HepG2 (cell line): ENCODE results near the gene ARAP1. TPM values are rescaled to one million over a fixed set of nuclear protein-coding genes. Genes with fewer than 3 reads are reported as not detected.

Source experiments
- ASH2L ChIP-seq: fragments of 300-600, 200-600 bp; sonication (generic); IDR thresholded peaks from 2 replicates; pipeline ENCODE4 v1.7.0; 2017; ENCODE audit warnings: low read depth, mild to moderate bottlenecking, moderate library complexity, mixed read lengths, low read length; ENCODE audit not compliant: insufficient read length
- ATRX ChIP-seq: sonication (generic); formaldehyde crosslinking; IDR thresholded peaks from 2 replicates; pipeline ENCODE4 v1.4.0; 2020; ENCODE audit warnings: missing genetic modification reagents, borderline replicate concordance
- DNMT1 ChIP-seq: sonication (generic); formaldehyde crosslinking; IDR thresholded peaks from 2 replicates; pipeline ENCODE4 v1.5.1; 2020; ENCODE audit warnings: mild to moderate bottlenecking, missing genetic modification reagents
- FOXK2 ChIP-seq: fragments of 450-650 bp; IDR thresholded peaks from 2 replicates; pipeline ENCODE4 v1.6.1; 2016
- HCFC1 ChIP-seq: fragments of 150-350 bp; IDR thresholded peaks from 2 replicates; pipeline ENCODE4 v1.6.1; 2014; ENCODE audit warnings: low read depth, low read length
- KAT8 ChIP-seq: IDR thresholded peaks from 2 replicates; pipeline ENCODE4 v1.6.1; 2016; ENCODE audit warnings: missing genetic modification reagents, missing compliant biosample characterization
- MAX ChIP-seq: IDR thresholded peaks from 2 replicates; pipeline ENCODE4 v1.6.1; 2012; ENCODE audit warnings: inconsistent platforms
- NFE2L1 ChIP-seq: sonication (generic); formaldehyde crosslinking; IDR thresholded peaks from 2 replicates; pipeline ENCODE4 v1.4.0; 2020; ENCODE audit warnings: missing genetic modification reagents, mild to moderate bottlenecking, borderline replicate concordance
- PCBP2 ChIP-seq: fragments of 200-400 bp; formaldehyde crosslinking; optimal IDR thresholded peaks from 2 replicates; pipeline ENCODE3; 2018; ENCODE audit warnings: low read length, low read depth; ENCODE audit not compliant: poor library complexity, severe bottlenecking
- RCOR2 ChIP-seq: IDR thresholded peaks from 2 replicates; pipeline ENCODE4 v1.6.1; 2016; ENCODE audit warnings: missing biosample characterization, missing genetic modification reagents
- SYNCRIP ChIP-seq: fragments of 200-400 bp; formaldehyde crosslinking; IDR thresholded peaks from 2 replicates; pipeline ENCODE4 v1.6.1; 2018; ENCODE audit warnings: mild to moderate bottlenecking, low read depth, low read length; ENCODE audit not compliant: insufficient read depth
- ZC3H13 ChIP-seq: sonication (generic); formaldehyde crosslinking; IDR thresholded peaks from 2 replicates; pipeline ENCODE4 v1.8.1; 2023; ENCODE audit warnings: mild to moderate bottlenecking, missing genetic modification reagents, moderate library complexity
- ZNF264 ChIP-seq: sonication (generic); formaldehyde crosslinking; IDR thresholded peaks from 2 replicates; pipeline ENCODE4 v1.4.0; 2020; ENCODE audit warnings: missing genetic modification reagents
- ZNF570 ChIP-seq: sonication (generic); formaldehyde crosslinking; IDR thresholded peaks from 2 replicates; pipeline ENCODE4 v1.4.0; 2020; ENCODE audit warnings: mild to moderate bottlenecking, missing genetic modification reagents, borderline replicate concordance
- ZSCAN29 ChIP-seq: sonication (generic); formaldehyde crosslinking; conservative IDR thresholded peaks from 2 replicates; pipeline ENCODE4 v1.4.0; 2020; ENCODE audit warnings: mild to moderate bottlenecking, missing genetic modification reagents
- polyA plus RNA-seq, 8 experiments: library from polyadenylated mRNA; depleted of rRNA in 3 of 8; stranded (reverse) in 7 of 8; unstranded in 1 of 8; fragments of >200 nt; fragmentation: Illumina TruSeq in 4 of 8; extraction: Trizol in 4 of 8; gene quantifications; 2 replicates each; pipeline versions ENCODE4 v1.2.1 to v1.2.3, GENCODE V29; 2011 to 2016; ENCODE audit warnings: low read depth in 4 of 8, missing spikeins in 1 of 8, mixed read lengths in 1 of 8; ENCODE audit not compliant: insufficient read depth in 1 of 8
- total RNA-seq, 5 experiments: library from RNA; depleted of rRNA; stranded (reverse); fragments of >200 nt; fragmentation: Illumina TruSeq; extraction: Trizol; gene quantifications; 2 replicates each; pipeline ENCODE4 v1.2.3, GENCODE V29; 2016; ENCODE audit warnings: low read depth in 1 of 5
- TF ChIP-seq, protein P1 (sequence below), 2 experiments: sonication (generic) in 1 of 2; formaldehyde crosslinking in 1 of 2; IDR thresholded peaks; 2 replicates each; pipeline versions ENCODE4 v1.5.1 to v1.6.1; 2011 to 2020; ENCODE audit warnings: borderline replicate concordance in 1 of 2, low read depth in 1 of 2, low read length in 1 of 2, mild to moderate bottlenecking in 1 of 2, missing genetic modification reagents in 1 of 2, moderate library complexity in 1 of 2
- TF ChIP-seq, protein P2 (sequence below): IDR thresholded peaks from 2 replicates; pipeline ENCODE4 v1.6.1; 2016; ENCODE audit warnings: missing biosample characterization, missing genetic modification reagents, low read depth
- TF ChIP-seq, protein P3 (sequence below): fragments of 450-650 bp; IDR thresholded peaks from 2 replicates; pipeline ENCODE4 v1.6.1; 2016
- TF ChIP-seq, protein P4 (sequence below): sonication (generic); formaldehyde crosslinking; IDR thresholded peaks from 2 replicates; pipeline ENCODE4 v1.5.0; 2020; ENCODE audit warnings: missing genetic modification reagents, mild to moderate bottlenecking, borderline replicate concordance
- TF ChIP-seq, protein P5 (sequence below): sonication (generic); formaldehyde crosslinking; IDR thresholded peaks from 2 replicates; pipeline ENCODE4 v1.4.0; 2020; ENCODE audit warnings: low read depth, mild to moderate bottlenecking, missing genetic modification reagents

Gene ARAP1
- total and polyA plus RNA-seq, 2 of the 13 experiments (the other 11 are each of a cell fraction or from before 2014, with no cell fraction given): 43.2 to 55.5 TPM

DNA sequence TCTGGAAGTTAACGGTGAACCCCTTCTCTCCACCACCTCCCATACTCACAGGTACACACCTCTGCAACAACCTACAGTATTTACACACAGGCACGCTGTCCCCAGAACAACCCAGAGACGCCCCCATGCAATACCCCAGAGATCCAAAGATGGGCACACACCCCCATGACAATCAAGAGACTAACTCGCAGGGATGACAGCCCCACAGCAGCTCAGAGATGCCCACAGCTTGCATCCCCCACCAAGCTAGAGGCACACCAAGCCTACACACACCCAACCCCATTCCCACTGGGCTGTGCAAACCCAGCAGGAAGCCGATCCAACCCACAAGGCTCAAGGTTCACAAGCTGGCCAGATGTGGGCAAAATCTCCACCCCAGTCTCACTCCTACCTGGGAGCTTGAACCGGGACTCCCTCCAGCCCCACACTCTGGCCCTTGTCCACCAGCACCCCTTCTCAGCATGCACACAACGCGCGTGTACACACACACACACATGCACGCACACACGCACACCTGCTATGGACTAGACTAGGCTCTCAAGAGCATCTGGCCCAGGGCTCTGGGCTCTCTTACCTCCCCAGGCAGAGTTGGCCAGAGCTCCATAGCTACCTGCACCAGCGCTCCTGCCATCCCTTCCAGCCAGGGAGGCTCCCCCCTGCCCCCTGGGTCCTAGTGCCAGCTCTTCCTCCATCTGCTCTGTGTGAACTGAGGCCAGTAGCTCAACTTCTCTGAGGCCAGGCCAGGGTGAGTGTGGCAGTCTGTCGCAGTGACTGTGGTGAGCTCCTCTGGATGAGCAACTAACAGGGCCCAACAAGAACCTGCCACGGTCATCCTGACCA, 30.1 kb upstream of the ARAP1 start (continued):
- TF ChIP-seq, protein P1, sequence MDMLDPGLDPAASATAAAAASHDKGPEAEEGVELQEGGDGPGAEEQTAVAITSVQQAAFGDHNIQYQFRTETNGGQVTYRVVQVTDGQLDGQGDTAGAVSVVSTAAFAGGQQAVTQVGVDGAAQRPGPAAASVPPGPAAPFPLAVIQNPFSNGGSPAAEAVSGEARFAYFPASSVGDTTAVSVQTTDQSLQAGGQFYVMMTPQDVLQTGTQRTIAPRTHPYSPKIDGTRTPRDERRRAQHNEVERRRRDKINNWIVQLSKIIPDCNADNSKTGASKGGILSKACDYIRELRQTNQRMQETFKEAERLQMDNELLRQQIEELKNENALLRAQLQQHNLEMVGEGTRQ (IDR thresholded peaks at IDR 0.05; ENCODE audit: low read depth, low read length): no peak
- TF ChIP-seq, protein P1 (CRISPR knock-in tag; IDR thresholded peaks at IDR 0.05; ENCODE audit: borderline replicate concordance): no peak
- no peak for TF ChIP-seq FOXK2
- peak; percentile 84; the same call in 1 of the 2 replicates for TF ChIP-seq ZSCAN29 (CRISPR knock-in tag)
- TF ChIP-seq NFE2L1 (CRISPR knock-in tag): no peak
- no peak for TF ChIP-seq ZC3H13 (CRISPR knock-in tag)
- TF ChIP-seq, protein P2, sequence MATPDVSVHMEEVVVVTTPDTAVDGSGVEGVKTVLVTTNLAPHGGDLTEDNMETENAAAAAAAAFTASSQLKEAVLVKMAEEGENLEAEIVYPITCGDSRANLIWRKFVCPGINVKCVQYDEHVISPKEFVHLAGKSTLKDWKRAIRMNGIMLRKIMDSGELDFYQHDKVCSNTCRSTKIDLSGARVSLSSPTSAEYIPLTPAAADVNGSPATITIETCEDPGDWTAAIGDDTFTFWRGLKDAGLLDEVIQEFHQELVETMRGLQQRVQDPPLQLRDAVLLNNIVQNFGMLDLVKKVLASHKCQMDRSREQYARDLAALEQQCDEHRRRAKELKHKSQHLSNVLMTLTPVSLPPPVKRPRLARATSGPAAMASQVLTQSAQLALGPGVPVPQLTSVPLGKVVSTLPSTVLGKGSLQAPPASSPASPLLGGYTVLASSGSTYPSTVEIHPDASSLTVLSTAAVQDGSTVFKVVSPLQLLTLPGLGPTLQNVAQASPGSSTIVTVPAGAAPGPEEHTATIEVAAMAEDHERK: no peak
- no peak for TF ChIP-seq PCBP2
- no peak for TF ChIP-seq SYNCRIP
- no peak for TF ChIP-seq HCFC1
- TF ChIP-seq MAX: no peak
- no peak for TF ChIP-seq ZNF570 (CRISPR knock-in tag)
- no peak for TF ChIP-seq ATRX (CRISPR knock-in tag)
- TF ChIP-seq, protein P3, sequence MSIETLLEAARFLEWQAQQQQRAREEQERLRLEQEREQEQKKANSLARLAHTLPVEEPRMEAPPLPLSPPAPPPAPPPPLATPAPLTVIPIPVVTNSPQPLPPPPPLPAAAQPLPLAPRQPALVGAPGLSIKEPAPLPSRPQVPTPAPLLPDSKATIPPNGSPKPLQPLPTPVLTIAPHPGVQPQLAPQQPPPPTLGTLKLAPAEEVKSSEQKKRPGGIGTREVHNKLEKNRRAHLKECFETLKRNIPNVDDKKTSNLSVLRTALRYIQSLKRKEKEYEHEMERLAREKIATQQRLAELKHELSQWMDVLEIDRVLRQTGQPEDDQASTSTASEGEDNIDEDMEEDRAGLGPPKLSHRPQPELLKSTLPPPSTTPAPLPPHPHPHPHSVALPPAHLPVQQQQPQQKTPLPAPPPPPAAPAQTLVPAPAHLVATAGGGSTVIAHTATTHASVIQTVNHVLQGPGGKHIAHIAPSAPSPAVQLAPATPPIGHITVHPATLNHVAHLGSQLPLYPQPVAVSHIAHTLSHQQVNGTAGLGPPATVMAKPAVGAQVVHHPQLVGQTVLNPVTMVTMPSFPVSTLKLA: no peak
- TF ChIP-seq ZNF264: no peak; the same call in 1 of the 2 replicates
- no peak; the same call in 1 of the 2 replicates for TF ChIP-seq DNMT1 (CRISPR knock-in tag)
- TF ChIP-seq, protein P4, sequence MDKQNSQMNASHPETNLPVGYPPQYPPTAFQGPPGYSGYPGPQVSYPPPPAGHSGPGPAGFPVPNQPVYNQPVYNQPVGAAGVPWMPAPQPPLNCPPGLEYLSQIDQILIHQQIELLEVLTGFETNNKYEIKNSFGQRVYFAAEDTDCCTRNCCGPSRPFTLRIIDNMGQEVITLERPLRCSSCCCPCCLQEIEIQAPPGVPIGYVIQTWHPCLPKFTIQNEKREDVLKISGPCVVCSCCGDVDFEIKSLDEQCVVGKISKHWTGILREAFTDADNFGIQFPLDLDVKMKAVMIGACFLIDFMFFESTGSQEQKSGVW (CRISPR knock-in tag): no peak
- no peak; the same call in 1 of the 2 replicates for TF ChIP-seq KAT8
- TF ChIP-seq, protein P5, sequence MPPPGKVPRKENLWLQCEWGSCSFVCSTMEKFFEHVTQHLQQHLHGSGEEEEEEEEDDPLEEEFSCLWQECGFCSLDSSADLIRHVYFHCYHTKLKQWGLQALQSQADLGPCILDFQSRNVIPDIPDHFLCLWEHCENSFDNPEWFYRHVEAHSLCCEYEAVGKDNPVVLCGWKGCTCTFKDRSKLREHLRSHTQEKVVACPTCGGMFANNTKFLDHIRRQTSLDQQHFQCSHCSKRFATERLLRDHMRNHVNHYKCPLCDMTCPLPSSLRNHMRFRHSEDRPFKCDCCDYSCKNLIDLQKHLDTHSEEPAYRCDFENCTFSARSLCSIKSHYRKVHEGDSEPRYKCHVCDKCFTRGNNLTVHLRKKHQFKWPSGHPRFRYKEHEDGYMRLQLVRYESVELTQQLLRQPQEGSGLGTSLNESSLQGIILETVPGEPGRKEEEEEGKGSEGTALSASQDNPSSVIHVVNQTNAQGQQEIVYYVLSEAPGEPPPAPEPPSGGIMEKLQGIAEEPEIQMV (CRISPR knock-in tag): 0 out of 2 replicates have a peak, but pooled peaks have one; percentile 28
- TF ChIP-seq ASH2L: peak; percentile 46
- TF ChIP-seq RCOR2: peak; percentile 30; the same call in 1 of the 2 replicates
